ENCODE measurements around the gene PEAK3.

PEAK3 gene

GRCh38 chr19:2318923-2319322 lies 36.9 kb upstream of the PEAK3 start:
- Histone ChIP-seq H2BK15ac (ENCODE audit: low read depth, poor library complexity, severe bottlenecking) (no peak overlapping the region), H2BK5ac (ENCODE audit: low read depth, low read length, poor library complexity, severe bottlenecking) (no peak overlapping the region), H2BK12ac (ENCODE audit: low read length in 2 of 2) (no peak overlapping the region), H3K79me1 (replicated peaks; ENCODE audit: low read length, poor library complexity, severe bottlenecking) (peaks cover 6% of the 10 kb centered on the region), H3K4me1 (ENCODE audit: control insufficient read depth, insufficient read depth, low read depth, low read length) (peaks cover 4% of the 10 kb centered on the region), H4K8ac (ENCODE audit: low read length) (no peak overlapping the region), H3K4ac (ENCODE audit: low read depth in 1 of 2, low read length in 2 of 2) (no peak overlapping the region), H3K23ac (ENCODE audit: low read length in 2 of 2) (no peak overlapping the region), H3K27ac (ENCODE audit: low read length, poor library complexity, severe bottlenecking) (no peak overlapping the region), H3K9me3 (ENCODE audit: control insufficient read depth, low read length) (peaks cover 11% of the 10 kb centered on the region), H4K91ac (ENCODE audit: low read length) (no peak overlapping the region), H2AK5ac (ENCODE audit: low read length, severe bottlenecking) (no peak overlapping the region), H3K18ac (ENCODE audit: low read depth in 1 of 2, low read length in 2 of 2) (no peak overlapping the region), H3K4me2 (ENCODE audit: low read length, poor library complexity, severe bottlenecking) (no peak overlapping the region), H3K9ac (ENCODE audit: low read length) (no peak overlapping the region), H3K14ac (ENCODE audit: low read length in 2 of 2) (no peak overlapping the region), H3K27me3 (ENCODE audit: control insufficient read depth in 1 of 2, insufficient read depth in 1 of 2, low read length in 2 of 2) (no peaks in the 10 kb centered on the region), H2BK120ac (ENCODE audit: low read depth, low read length) (no peak overlapping the region), H2AFZ (ENCODE audit: low read depth, low read length) (no peak overlapping the region), H3K36me3 (ENCODE audit: control insufficient read depth in 1 of 2, insufficient read depth in 2 of 2, low read depth in 1 of 2, low read length in 2 of 2) (peaks cover 14 to 31% of the 10 kb centered on the region in 2 experiments), H3K4me3 (ENCODE audit: insufficient read depth in 1 of 2, low read depth in 1 of 2, low read length in 2 of 2) (no peak overlapping the region)
- WGBS = 97% methylated on average over 3 of the region's 6 CpGs
- DNase-seq = no peak

GRCh38 chr19:2317756-2318155 lies 35.8 kb upstream of the PEAK3 start:
- H2AK5ac ChIP-seq (ENCODE audit: low read length, severe bottlenecking) = no peak overlapping the region
- H4K8ac ChIP-seq (ENCODE audit: low read length) = no peak overlapping the region
- no peak overlapping the region for H3K4me3 ChIP-seq (ENCODE audit: insufficient read depth in 1 of 2, low read depth in 1 of 2, low read length in 2 of 2)
- peaks cover 2% of the 10 kb centered on the region for H3K4me1 ChIP-seq (ENCODE audit: control insufficient read depth, insufficient read depth, low read depth, low read length)
- H3K36me3 ChIP-seq (ENCODE audit: control insufficient read depth in 1 of 2, insufficient read depth in 2 of 2, low read depth in 1 of 2, low read length in 2 of 2) = peaks cover 14 to 19% of the 10 kb centered on the region in 2 experiments
- peaks cover 3 to 7% of the 10 kb centered on the region in 2 experiments for H3K27me3 ChIP-seq (ENCODE audit: control insufficient read depth in 1 of 2, insufficient read depth in 1 of 2, low read length in 2 of 2)
- no peak overlapping the region for H2AFZ ChIP-seq (ENCODE audit: low read depth, low read length)
- no peak overlapping the region for H3K23ac ChIP-seq (ENCODE audit: low read length in 2 of 2)
- no peak overlapping the region for H2BK120ac ChIP-seq (ENCODE audit: low read depth, low read length)
- H3K18ac ChIP-seq (ENCODE audit: low read depth in 1 of 2, low read length in 2 of 2) = no peak overlapping the region
- no peak overlapping the region for H3K4ac ChIP-seq (ENCODE audit: low read depth in 1 of 2, low read length in 2 of 2)
- DNase-seq = no peak
- peak overlapping the region; percentile 30 for H4K91ac ChIP-seq (ENCODE audit: low read length)
- no peak overlapping the region for H2BK15ac ChIP-seq (ENCODE audit: low read depth, poor library complexity, severe bottlenecking)
- H3K4me2 ChIP-seq (ENCODE audit: low read length, poor library complexity, severe bottlenecking) = no peak overlapping the region
- no peak overlapping the region for H3K27ac ChIP-seq (ENCODE audit: low read length, poor library complexity, severe bottlenecking)
- no peak overlapping the region for H2BK5ac ChIP-seq (ENCODE audit: low read depth, low read length, poor library complexity, severe bottlenecking)
- no peak overlapping the region for H3K14ac ChIP-seq (ENCODE audit: low read length in 2 of 2)
- peaks cover 11% of the 10 kb centered on the region for H3K9me3 ChIP-seq (ENCODE audit: control insufficient read depth, low read length)
- H3K9ac ChIP-seq (ENCODE audit: low read length) = no peak overlapping the region
- peaks cover 5% of the 10 kb centered on the region for H3K79me1 ChIP-seq (replicated peaks; ENCODE audit: low read length, poor library complexity, severe bottlenecking)
- peak overlapping the region in 1 of 2 experiments; percentile 12 for H2BK12ac ChIP-seq (ENCODE audit: low read length in 2 of 2)
- 93% methylated on average over 15 of the region's 25 CpGs for WGBS

GRCh38 chr19:2317300-2317699 lies 35.3 kb upstream of the PEAK3 start:
- H3K18ac ChIP-seq (ENCODE audit: low read depth in 1 of 2, low read length in 2 of 2) = no peak overlapping the region
- DNase-seq = no peak
- no peak overlapping the region for H2BK120ac ChIP-seq (ENCODE audit: low read depth, low read length)
- peaks cover 2% of the 10 kb centered on the region for H3K4me1 ChIP-seq (ENCODE audit: control insufficient read depth, insufficient read depth, low read depth, low read length)
- H3K4me2 ChIP-seq (ENCODE audit: low read length, poor library complexity, severe bottlenecking) = no peak overlapping the region
- no peak overlapping the region for H4K91ac ChIP-seq (ENCODE audit: low read length)
- H2BK5ac ChIP-seq (ENCODE audit: low read depth, low read length, poor library complexity, severe bottlenecking) = no peak overlapping the region
- no peak overlapping the region for H2AFZ ChIP-seq (ENCODE audit: low read depth, low read length)
- no peak overlapping the region for H3K27ac ChIP-seq (ENCODE audit: low read length, poor library complexity, severe bottlenecking)
- H2AK5ac ChIP-seq (ENCODE audit: low read length, severe bottlenecking) = no peak overlapping the region
- H3K4ac ChIP-seq (ENCODE audit: low read depth in 1 of 2, low read length in 2 of 2) = no peak overlapping the region
- peaks cover 11% of the 10 kb centered on the region for H3K9me3 ChIP-seq (ENCODE audit: control insufficient read depth, low read length)
- peaks cover 3% of the 10 kb centered on the region for H3K79me1 ChIP-seq (replicated peaks; ENCODE audit: low read length, poor library complexity, severe bottlenecking)
- H3K9ac ChIP-seq (ENCODE audit: low read length) = no peak overlapping the region
- H3K27me3 ChIP-seq (ENCODE audit: control insufficient read depth in 1 of 2, insufficient read depth in 1 of 2, low read length in 2 of 2) = peaks cover 8 to 12% of the 10 kb centered on the region in 2 experiments
- H3K4me3 ChIP-seq (ENCODE audit: insufficient read depth in 1 of 2, low read depth in 1 of 2, low read length in 2 of 2) = no peak overlapping the region
- no peak overlapping the region for H2BK15ac ChIP-seq (ENCODE audit: low read depth, poor library complexity, severe bottlenecking)
- 87% methylated on average over 13 of the region's 13 CpGs for WGBS
- peaks cover 9 to 14% of the 10 kb centered on the region in 2 experiments for H3K36me3 ChIP-seq (ENCODE audit: control insufficient read depth in 1 of 2, insufficient read depth in 2 of 2, low read depth in 1 of 2, low read length in 2 of 2)
- H2BK12ac ChIP-seq (ENCODE audit: low read length in 2 of 2) = no peak overlapping the region
- no peak overlapping the region for H3K14ac ChIP-seq (ENCODE audit: low read length in 2 of 2)
- no peak overlapping the region for H4K8ac ChIP-seq (ENCODE audit: low read length)
- no peak overlapping the region for H3K23ac ChIP-seq (ENCODE audit: low read length in 2 of 2)

GRCh38 chr19:2315818-2316353 lies 33.9 kb upstream of the PEAK3 start:
- no peak overlapping the region for H2BK5ac ChIP-seq (ENCODE audit: low read depth, low read length, poor library complexity, severe bottlenecking)
- peak overlapping the region; percentile 35 for H4K8ac ChIP-seq (ENCODE audit: low read length)
- no peak overlapping the region for H2AFZ ChIP-seq (ENCODE audit: low read depth, low read length)
- no peak overlapping the region for H2BK12ac ChIP-seq (ENCODE audit: low read length in 2 of 2)
- H3K79me1 ChIP-seq (replicated peaks; ENCODE audit: low read length, poor library complexity, severe bottlenecking) = no peaks in the 10 kb centered on the region
- H3K4me2 ChIP-seq (ENCODE audit: low read length, poor library complexity, severe bottlenecking) = no peak overlapping the region
- H3K4me3 ChIP-seq (ENCODE audit: insufficient read depth in 1 of 2, low read depth in 1 of 2, low read length in 2 of 2) = peak overlapping the region in 1 of 2 experiments; percentile 7
- H2AK5ac ChIP-seq (ENCODE audit: low read length, severe bottlenecking) = no peak overlapping the region
- peaks cover 11 to 20% of the 10 kb centered on the region in 2 experiments for H3K27me3 ChIP-seq (ENCODE audit: control insufficient read depth in 1 of 2, insufficient read depth in 1 of 2, low read length in 2 of 2)
- H3K14ac ChIP-seq (ENCODE audit: low read length in 2 of 2) = no peak overlapping the region
- H4K91ac ChIP-seq (ENCODE audit: low read length) = peak overlapping the region; percentile 43
- no peak overlapping the region for H3K4ac ChIP-seq (ENCODE audit: low read depth in 1 of 2, low read length in 2 of 2)
- peak; percentile 59 for DNase-seq
- peaks cover 11% of the 10 kb centered on the region for H3K9me3 ChIP-seq (ENCODE audit: control insufficient read depth, low read length)
- no peak overlapping the region for H3K27ac ChIP-seq (ENCODE audit: low read length, poor library complexity, severe bottlenecking)
- 28% methylated on average over 22 of the region's 22 CpGs for WGBS
- peak overlapping the region in 1 of 2 experiments; percentile 23 for H3K18ac ChIP-seq (ENCODE audit: low read depth in 1 of 2, low read length in 2 of 2)
- H3K4me1 ChIP-seq (ENCODE audit: control insufficient read depth, insufficient read depth, low read depth, low read length) = peaks cover 2% of the 10 kb centered on the region
- H3K9ac ChIP-seq (ENCODE audit: low read length) = no peak overlapping the region
- no peak overlapping the region for H2BK120ac ChIP-seq (ENCODE audit: low read depth, low read length)
- no peak overlapping the region for H2BK15ac ChIP-seq (ENCODE audit: low read depth, poor library complexity, severe bottlenecking)
- H3K36me3 ChIP-seq (ENCODE audit: control insufficient read depth in 1 of 2, insufficient read depth in 2 of 2, low read depth in 1 of 2, low read length in 2 of 2) = peaks cover 0 to 2% of the 10 kb centered on the region in 2 experiments
- H3K23ac ChIP-seq (ENCODE audit: low read length in 2 of 2) = no peak overlapping the region

Measured in mesenchymal stem cell (in vitro differentiated cells and primary cell).